ENCODE data around the gene PRSS57.
A peak's percentile ranks its signal among the peaks of the same experiment; 100 is the strongest.

PRSS57 gene

GRCh38 chr19:648904-649801, 46.1 kb downstream of the PRSS57 start:
- no peak for DNase-seq

- DNase-seq, result no peak
Observed at GRCh38 chr19:648305-648704, 46.9 kb downstream of the PRSS57 start.

- no peak for DNase-seq
Observed at GRCh38 chr19:647566-648284, 47.5 kb downstream of the PRSS57 start.

GRCh38 chr19:646779-647565, 48.3 kb downstream of the PRSS57 start:
- no peak for DNase-seq

GRCh38 chr19:645912-646778, 49.1 kb downstream of the PRSS57 start:
- no peak for DNase-seq

GRCh38 chr19:644789-645188, 50.5 kb downstream of the PRSS57 start:
- DNase-seq, result no peak

- DNase-seq, result no peak
Observed at GRCh38 chr19:644363-644762, 50.9 kb downstream of the PRSS57 start.

- DNase-seq, result no peak
Observed at GRCh38 chr19:643736-644135, 51.5 kb downstream of the PRSS57 start.

GRCh38 chr19:642767-643727, 52.2 kb downstream of the PRSS57 start:
- no peak for DNase-seq

GRCh38 chr19:641702-642101, 53.5 kb downstream of the PRSS57 start:
- no peak for DNase-seq

GRCh38 chr19:640606-641189, 54.6 kb downstream of the PRSS57 start:
- DNase-seq, result no peak

GRCh38 chr19:640161-640558, 55.1 kb downstream of the PRSS57 start:
- DNase-seq, result no peak

GRCh38 chr19:639253-640160, 55.7 kb downstream of the PRSS57 start, which contains the start of gene FGF22:
FGF22 (plus strand) TSS chr19:639879; CDS start chr19:639926, 47 bp downstream.
- peak; percentile 94 for DNase-seq

- DNase-seq, result no peak
Observed at GRCh38 chr19:638906-639252, 56.4 kb downstream of the PRSS57 start.
